ENCODE data around the gene KCNJ8. TPM values are rescaled to one million over a fixed set of nuclear protein-coding genes. Genes with fewer than 3 reads are reported as not detected.

The KCNJ8 gene
- total RNA-seq, 4 donors from 2014 or later: 28.2 to 36.4 (median 31.6) TPM

GRCh38 chr12:21764065-21764464, 10.4 kb downstream of the KCNJ8 start:
- 88 to 100% methylated on average over 1 to 2 of the region's 2 CpGs for WGBS, 2 donors (ENCODE audit: low coverage in 1 of 2)
- Histone ChIP-seq H3K9me3 (no peaks in the 10 kb centered on the region), H3K4me1 (peaks cover 0 to 6% (median 0%) of the 10 kb centered on the region in 3 donors), H3K27ac (no peak overlapping the region), H3K36me3 (peaks cover 0 to 35% of the 10 kb centered on the region in 2 donors), H3K27me3 (no peaks in the 10 kb centered on the region), H3K4me3 (no peak overlapping the region)
- TF ChIP-seq EP300 (IDR thresholded peaks at IDR 0.05): no peak
- no peak for TF ChIP-seq POLR2A (IDR thresholded peaks at IDR 0.05)
- TF ChIP-seq CTCF (IDR thresholded peaks at IDR 0.05): no peak
- TF ChIP-seq POLR2AphosphoS5 (IDR thresholded peaks at IDR 0.05): no peak
- no peak for ATAC-seq

- peaks cover 0 to 30% of the 10 kb centered on the region in 2 donors for H3K36me3 ChIP-seq
- H3K27ac ChIP-seq: no peak overlapping the region
- no peaks in the 10 kb centered on the region for H3K9me3 ChIP-seq
- WGBS, 2 donors (ENCODE audit: low coverage in 1 of 2): 94% methylated on average over 2 of the region's 2 CpGs; no CpG with 5 or more reads in 1 of the 2 donors
- no peak overlapping the region for H3K4me3 ChIP-seq
- ATAC-seq: no peak
- TF ChIP-seq EP300 (IDR thresholded peaks at IDR 0.05) (no peak), POLR2AphosphoS5 (IDR thresholded peaks at IDR 0.05) (no peak), CTCF (IDR thresholded peaks at IDR 0.05) (no peak), POLR2A (IDR thresholded peaks at IDR 0.05) (no peak)
- H3K27me3 ChIP-seq: no peaks in the 10 kb centered on the region
- peaks cover 0 to 5% (median 0%) of the 10 kb centered on the region in 3 donors for H3K4me1 ChIP-seq
Measured at GRCh38 chr12:21763531-21763930, 11.0 kb downstream of the KCNJ8 start.

- H3K27ac ChIP-seq: no peak overlapping the region
- ATAC-seq: no peak
- H3K36me3 ChIP-seq: no peaks in the 10 kb centered on the region
- H3K9me3 ChIP-seq: no peaks in the 10 kb centered on the region
- no peak for TF ChIP-seq CTCF (IDR thresholded peaks at IDR 0.05)
- no peak for TF ChIP-seq POLR2AphosphoS5 (IDR thresholded peaks at IDR 0.05)
- TF ChIP-seq EP300 (IDR thresholded peaks at IDR 0.05): no peak
- no peak for TF ChIP-seq POLR2A (IDR thresholded peaks at IDR 0.05)
- 84 to 96% methylated on average over 5 of the region's 5 CpGs for WGBS, 2 donors (ENCODE audit: low coverage in 1 of 2)
- no peaks in the 10 kb centered on the region for H3K27me3 ChIP-seq
- peaks cover 0 to 4% (median 0%) of the 10 kb centered on the region in 3 donors for H3K4me1 ChIP-seq
- no peak overlapping the region for H3K4me3 ChIP-seq
Measured at GRCh38 chr12:21759737-21760136, 14.8 kb downstream of the KCNJ8 start.

DNA sequence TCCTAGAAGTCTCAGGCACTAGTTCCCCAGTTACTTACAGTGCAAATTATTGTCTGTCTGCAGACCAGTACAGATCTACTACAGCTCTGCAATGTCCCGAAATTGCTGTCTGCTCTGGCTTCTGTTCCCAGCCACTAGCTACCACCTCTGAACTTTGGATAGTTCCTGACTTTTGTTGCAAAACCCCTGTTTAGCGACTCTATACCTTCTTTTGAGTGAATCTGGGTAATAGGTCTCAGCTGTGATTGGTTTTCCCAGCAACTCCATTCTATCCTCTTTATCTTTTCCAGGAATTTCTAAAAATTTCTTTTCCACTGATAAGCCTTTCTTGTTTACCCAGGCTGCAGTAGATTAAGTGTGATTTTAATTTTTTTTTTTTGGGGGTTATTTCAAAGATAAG, 16.8 kb downstream of the KCNJ8 start:
- no peak overlapping the region for H3K4me3 ChIP-seq
- TF ChIP-seq POLR2A (IDR thresholded peaks at IDR 0.05) (no peak), CTCF (IDR thresholded peaks at IDR 0.05) (no peak)
- H3K9me3 ChIP-seq: no peaks in the 10 kb centered on the region
- H3K36me3 ChIP-seq: no peaks in the 10 kb centered on the region
- H3K27me3 ChIP-seq: no peaks in the 10 kb centered on the region
- H3K4me1 ChIP-seq: peaks cover 0 to 4% (median 0%) of the 10 kb centered on the region in 3 donors
- no peak overlapping the region for H3K27ac ChIP-seq
- WGBS, 2 donors (ENCODE audit: low coverage in 1 of 2): 62 to 68% methylated on average over 2 of the region's 2 CpGs
- ATAC-seq: no peak

DNA sequence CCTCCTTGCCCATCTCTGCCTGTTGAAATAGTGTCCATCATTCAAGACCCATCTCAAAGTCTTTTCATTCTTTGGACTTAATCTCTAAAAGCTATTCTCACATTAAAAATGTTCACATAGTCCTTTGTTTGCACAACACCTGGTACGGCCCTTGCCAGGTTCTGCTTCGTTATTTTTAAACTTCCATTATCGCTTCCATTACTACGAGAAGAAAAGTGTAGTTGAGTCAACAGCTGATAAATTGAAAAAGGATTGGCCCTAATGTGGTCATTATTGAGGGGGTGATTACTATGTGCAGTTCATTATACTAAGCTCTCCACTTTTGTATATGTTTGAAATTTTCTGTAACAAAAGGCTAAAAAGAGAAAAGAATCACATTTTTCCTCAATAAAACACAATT, 17.8 kb downstream of the KCNJ8 start:
- Histone ChIP-seq H3K4me3 (no peak overlapping the region), H3K9me3 (no peaks in the 10 kb centered on the region), H3K27me3 (no peaks in the 10 kb centered on the region), H3K36me3 (no peaks in the 10 kb centered on the region), H3K4me1 (peaks cover 0 to 7% (median 0%) of the 10 kb centered on the region in 3 donors), H3K27ac (no peak overlapping the region)
- no peak for ATAC-seq
- TF ChIP-seq POLR2A (IDR thresholded peaks at IDR 0.05): no peak
- no peak for TF ChIP-seq CTCF (IDR thresholded peaks at IDR 0.05)
- no peak for TF ChIP-seq POLR2AphosphoS5 (IDR thresholded peaks at IDR 0.05)
- TF ChIP-seq EP300 (IDR thresholded peaks at IDR 0.05): no peak
- 85 to 94% methylated on average over 3 to 4 of the region's 4 CpGs for WGBS, 2 donors (ENCODE audit: low coverage in 1 of 2)
